ENCODE measurements around the gene POFUT1.

The POFUT1 gene

GRCh38 chr20:32206760-32207625 lies 687 bp upstream of the POFUT1 start:
- H2BK12ac ChIP-seq (ENCODE audit: low read length in 2 of 2) = peak overlapping the region in 1 of 2 experiments; percentile 42
- peak overlapping the region; percentile 84 for H3K4ac ChIP-seq (ENCODE audit: low read depth in 1 of 2, low read length in 2 of 2)
- H3K9ac ChIP-seq (ENCODE audit: low read length) = peak overlapping the region; percentile 98
- no peak for DNase-seq
- H3K14ac ChIP-seq (ENCODE audit: low read length in 2 of 2) = peak overlapping the region; percentile 97 to 99
- peak overlapping the region; percentile 96 for H2BK120ac ChIP-seq (ENCODE audit: low read depth, low read length)
- peaks cover 22% of the 10 kb centered on the region for H3K4me1 ChIP-seq (ENCODE audit: control insufficient read depth, insufficient read depth, low read depth, low read length)
- H3K9me3 ChIP-seq (ENCODE audit: control insufficient read depth, low read length) = no peaks in the 10 kb centered on the region
- peak overlapping the region; percentile 93 for H3K4me2 ChIP-seq (ENCODE audit: low read length, poor library complexity, severe bottlenecking)
- H3K27me3 ChIP-seq (ENCODE audit: control insufficient read depth in 1 of 2, insufficient read depth in 1 of 2, low read length in 2 of 2) = no peaks in the 10 kb centered on the region
- peaks cover 59% of the 10 kb centered on the region for H3K79me1 ChIP-seq (replicated peaks; ENCODE audit: low read length, poor library complexity, severe bottlenecking)
- peak overlapping the region; percentile 87 for H3K18ac ChIP-seq (ENCODE audit: low read depth in 1 of 2, low read length in 2 of 2)
- peak overlapping the region; percentile 85 for H2BK15ac ChIP-seq (ENCODE audit: low read depth, poor library complexity, severe bottlenecking)
- peak overlapping the region; percentile 85 for H4K8ac ChIP-seq (ENCODE audit: low read length)
- H4K91ac ChIP-seq (ENCODE audit: low read length) = peak overlapping the region; percentile 83
- peak overlapping the region; percentile 34 for H2AK5ac ChIP-seq (ENCODE audit: low read length, severe bottlenecking)
- peak overlapping the region; percentile 70 for H2AFZ ChIP-seq (ENCODE audit: low read depth, low read length)
- H2BK5ac ChIP-seq (ENCODE audit: low read depth, low read length, poor library complexity, severe bottlenecking) = peak overlapping the region; percentile 74
- H3K23ac ChIP-seq (ENCODE audit: low read length in 2 of 2) = peak overlapping the region in 1 of 2 experiments; percentile 95
- no peak overlapping the region for H3K27ac ChIP-seq (ENCODE audit: low read length, poor library complexity, severe bottlenecking)
- peak overlapping the region; percentile 69 to 98 for H3K4me3 ChIP-seq (ENCODE audit: insufficient read depth in 1 of 2, low read depth in 1 of 2, low read length in 2 of 2)
- H3K36me3 ChIP-seq (ENCODE audit: control insufficient read depth in 1 of 2, insufficient read depth in 2 of 2, low read depth in 1 of 2, low read length in 2 of 2) = peaks cover 20 to 21% of the 10 kb centered on the region in 2 experiments
- WGBS = 7% methylated on average over 33 of the region's 40 CpGs

GRCh38 chr20:32208499-32209154 lies 947 bp downstream of the POFUT1 start:
- DNase-seq = no peak
- WGBS = 85% methylated on average over 10 of the region's 13 CpGs
- Histone ChIP-seq H3K27me3 (ENCODE audit: control insufficient read depth in 1 of 2, insufficient read depth in 1 of 2, low read length in 2 of 2) (no peaks in the 10 kb centered on the region), H3K18ac (ENCODE audit: low read depth in 1 of 2, low read length in 2 of 2) (no peak overlapping the region), H3K27ac (ENCODE audit: low read length, poor library complexity, severe bottlenecking) (no peak overlapping the region), H3K14ac (ENCODE audit: low read length in 2 of 2) (no peak overlapping the region), H2AFZ (ENCODE audit: low read depth, low read length) (no peak overlapping the region), H2BK15ac (ENCODE audit: low read depth, poor library complexity, severe bottlenecking) (no peak overlapping the region), H2BK120ac (ENCODE audit: low read depth, low read length) (no peak overlapping the region), H3K23ac (ENCODE audit: low read length in 2 of 2) (no peak overlapping the region), H3K9ac (ENCODE audit: low read length) (peak overlapping the region; percentile 98), H4K91ac (ENCODE audit: low read length) (peak overlapping the region; percentile 19), H3K4me2 (ENCODE audit: low read length, poor library complexity, severe bottlenecking) (peak overlapping the region; percentile 81), H3K36me3 (ENCODE audit: control insufficient read depth in 1 of 2, insufficient read depth in 2 of 2, low read depth in 1 of 2, low read length in 2 of 2) (peaks cover 23 to 28% of the 10 kb centered on the region in 2 experiments), H2BK5ac (ENCODE audit: low read depth, low read length, poor library complexity, severe bottlenecking) (no peak overlapping the region), H2BK12ac (ENCODE audit: low read length in 2 of 2) (no peak overlapping the region), H3K4me1 (ENCODE audit: control insufficient read depth, insufficient read depth, low read depth, low read length) (peaks cover 15% of the 10 kb centered on the region), H4K8ac (ENCODE audit: low read length) (no peak overlapping the region), H2AK5ac (ENCODE audit: low read length, severe bottlenecking) (no peak overlapping the region), H3K79me1 (replicated peaks; ENCODE audit: low read length, poor library complexity, severe bottlenecking) (peaks cover 57% of the 10 kb centered on the region), H3K4ac (ENCODE audit: low read depth in 1 of 2, low read length in 2 of 2) (peak overlapping the region in 1 of 2 experiments; percentile 94), H3K9me3 (ENCODE audit: control insufficient read depth, low read length) (no peaks in the 10 kb centered on the region), H3K4me3 (ENCODE audit: insufficient read depth in 1 of 2, low read depth in 1 of 2, low read length in 2 of 2) (peak overlapping the region in 1 of 2 experiments; percentile 98)

GRCh38 chr20:32209850-32210605 lies 2.3 kb downstream of the POFUT1 start:
- peaks cover 24 to 40% of the 10 kb centered on the region in 2 experiments for H3K36me3 ChIP-seq (ENCODE audit: control insufficient read depth in 1 of 2, insufficient read depth in 2 of 2, low read depth in 1 of 2, low read length in 2 of 2)
- peak overlapping the region; percentile 98 for H3K9ac ChIP-seq (ENCODE audit: low read length)
- H2BK120ac ChIP-seq (ENCODE audit: low read depth, low read length) = no peak overlapping the region
- no peak overlapping the region for H2AFZ ChIP-seq (ENCODE audit: low read depth, low read length)
- DNase-seq = no peak
- peaks cover 61% of the 10 kb centered on the region for H3K79me1 ChIP-seq (replicated peaks; ENCODE audit: low read length, poor library complexity, severe bottlenecking)
- no peak overlapping the region for H3K4ac ChIP-seq (ENCODE audit: low read depth in 1 of 2, low read length in 2 of 2)
- no peak overlapping the region for H4K8ac ChIP-seq (ENCODE audit: low read length)
- H2BK15ac ChIP-seq (ENCODE audit: low read depth, poor library complexity, severe bottlenecking) = no peak overlapping the region
- 93% methylated on average over 9 of the region's 9 CpGs for WGBS
- no peak overlapping the region for H2BK5ac ChIP-seq (ENCODE audit: low read depth, low read length, poor library complexity, severe bottlenecking)
- no peak overlapping the region for H3K4me3 ChIP-seq (ENCODE audit: insufficient read depth in 1 of 2, low read depth in 1 of 2, low read length in 2 of 2)
- peaks cover 14% of the 10 kb centered on the region for H3K4me1 ChIP-seq (ENCODE audit: control insufficient read depth, insufficient read depth, low read depth, low read length)
- H3K14ac ChIP-seq (ENCODE audit: low read length in 2 of 2) = no peak overlapping the region
- no peak overlapping the region for H3K23ac ChIP-seq (ENCODE audit: low read length in 2 of 2)
- no peaks in the 10 kb centered on the region for H3K9me3 ChIP-seq (ENCODE audit: control insufficient read depth, low read length)
- no peak overlapping the region for H3K18ac ChIP-seq (ENCODE audit: low read depth in 1 of 2, low read length in 2 of 2)
- H2AK5ac ChIP-seq (ENCODE audit: low read length, severe bottlenecking) = no peak overlapping the region
- H3K4me2 ChIP-seq (ENCODE audit: low read length, poor library complexity, severe bottlenecking) = no peak overlapping the region
- H3K27me3 ChIP-seq (ENCODE audit: control insufficient read depth in 1 of 2, insufficient read depth in 1 of 2, low read length in 2 of 2) = no peaks in the 10 kb centered on the region
- no peak overlapping the region for H4K91ac ChIP-seq (ENCODE audit: low read length)
- H2BK12ac ChIP-seq (ENCODE audit: low read length in 2 of 2) = no peak overlapping the region
- H3K27ac ChIP-seq (ENCODE audit: low read length, poor library complexity, severe bottlenecking) = no peak overlapping the region
